Measurements from ENCODE around the gene SORCS2. TPM values are rescaled to one million over a fixed set of nuclear protein-coding genes. Genes with fewer than 3 reads are reported as not detected.

Gene SORCS2
- total RNA-seq, 2 donors from 2014 or later = 0.54 to 0.74 TPM

GRCh38 chr4:7530932-7531639, 338.7 kb downstream of the SORCS2 start:
- no peak for TF ChIP-seq CTCF (IDR thresholded peaks at IDR 0.05)
- H3K36me3 ChIP-seq = no peaks in the 10 kb centered on the region
- H3K27ac ChIP-seq = no peak overlapping the region
- no peak for DNase-seq
- no peaks in the 10 kb centered on the region for H3K9me3 ChIP-seq
- no peaks in the 10 kb centered on the region for H3K4me1 ChIP-seq
- H3K4me3 ChIP-seq = no peak overlapping the region
- no peaks in the 10 kb centered on the region for H3K27me3 ChIP-seq
- no peak overlapping the region for H3K9ac ChIP-seq (ENCODE audit: low read depth in 2 of 2, low read length in 2 of 2)
- intact Hi-C loops (cut with DNase I) = no loop called here

GRCh38 chr4:7531640-7531994, 339.3 kb downstream of the SORCS2 start:
- intact Hi-C loops (cut with DNase I) = no loop called here
- H3K27me3 ChIP-seq = no peaks in the 10 kb centered on the region
- no peak for TF ChIP-seq CTCF (IDR thresholded peaks at IDR 0.05)
- H3K4me1 ChIP-seq = no peaks in the 10 kb centered on the region
- no peak for DNase-seq
- H3K9me3 ChIP-seq = no peaks in the 10 kb centered on the region
- no peak overlapping the region for H3K27ac ChIP-seq
- H3K36me3 ChIP-seq = no peaks in the 10 kb centered on the region
- no peak overlapping the region for H3K9ac ChIP-seq (ENCODE audit: low read depth in 2 of 2, low read length in 2 of 2)
- H3K4me3 ChIP-seq = no peak overlapping the region

GRCh38 chr4:7532043-7532442, 339.7 kb downstream of the SORCS2 start:
- intact Hi-C loops (cut with DNase I) = no loop called here
- Histone ChIP-seq H3K27ac (no peak overlapping the region), H3K4me1 (no peaks in the 10 kb centered on the region), H3K9me3 (no peaks in the 10 kb centered on the region), H3K4me3 (no peak overlapping the region), H3K9ac (ENCODE audit: low read depth in 2 of 2, low read length in 2 of 2) (no peak overlapping the region), H3K36me3 (no peaks in the 10 kb centered on the region), H3K27me3 (no peaks in the 10 kb centered on the region)
- DNase-seq = no peak
- no peak for TF ChIP-seq CTCF (IDR thresholded peaks at IDR 0.05)

GRCh38 chr4:7533267-7533666, 340.9 kb downstream of the SORCS2 start:
- intact Hi-C loops (cut with DNase I) = no loop called here
- H3K4me3 ChIP-seq = no peak overlapping the region
- TF ChIP-seq CTCF (IDR thresholded peaks at IDR 0.05) = no peak
- no peak for DNase-seq
- H3K9me3 ChIP-seq = no peaks in the 10 kb centered on the region
- H3K4me1 ChIP-seq = no peaks in the 10 kb centered on the region
- no peaks in the 10 kb centered on the region for H3K36me3 ChIP-seq
- H3K27me3 ChIP-seq = no peaks in the 10 kb centered on the region
- no peak overlapping the region for H3K9ac ChIP-seq (ENCODE audit: low read depth in 2 of 2, low read length in 2 of 2)
- no peak overlapping the region for H3K27ac ChIP-seq

GRCh38 chr4:7535094-7535493, 342.8 kb downstream of the SORCS2 start:
- intact Hi-C loops (cut with DNase I) = no loop called here
- H3K27ac ChIP-seq = no peak overlapping the region
- H3K36me3 ChIP-seq = no peaks in the 10 kb centered on the region

More at GRCh38 chr4:7535094-7535493, 342.8 kb downstream of the SORCS2 start:
- no peak for DNase-seq
- Histone ChIP-seq H3K27me3 (no peaks in the 10 kb centered on the region), H3K9me3 (no peaks in the 10 kb centered on the region), H3K4me1 (no peaks in the 10 kb centered on the region), H3K9ac (ENCODE audit: low read depth in 2 of 2, low read length in 2 of 2) (no peak overlapping the region), H3K4me3 (no peak overlapping the region)
- no peak for TF ChIP-seq CTCF (IDR thresholded peaks at IDR 0.05)
